CMK (cell line): ENCODE data around the gene CDH4.

Source experiments
- DNase-seq: peaks from one replicate; pipeline ENCODE4 v3.0.0-alpha.2; 2010; ENCODE audit warnings: low read depth

Gene CDH4

DNA sequence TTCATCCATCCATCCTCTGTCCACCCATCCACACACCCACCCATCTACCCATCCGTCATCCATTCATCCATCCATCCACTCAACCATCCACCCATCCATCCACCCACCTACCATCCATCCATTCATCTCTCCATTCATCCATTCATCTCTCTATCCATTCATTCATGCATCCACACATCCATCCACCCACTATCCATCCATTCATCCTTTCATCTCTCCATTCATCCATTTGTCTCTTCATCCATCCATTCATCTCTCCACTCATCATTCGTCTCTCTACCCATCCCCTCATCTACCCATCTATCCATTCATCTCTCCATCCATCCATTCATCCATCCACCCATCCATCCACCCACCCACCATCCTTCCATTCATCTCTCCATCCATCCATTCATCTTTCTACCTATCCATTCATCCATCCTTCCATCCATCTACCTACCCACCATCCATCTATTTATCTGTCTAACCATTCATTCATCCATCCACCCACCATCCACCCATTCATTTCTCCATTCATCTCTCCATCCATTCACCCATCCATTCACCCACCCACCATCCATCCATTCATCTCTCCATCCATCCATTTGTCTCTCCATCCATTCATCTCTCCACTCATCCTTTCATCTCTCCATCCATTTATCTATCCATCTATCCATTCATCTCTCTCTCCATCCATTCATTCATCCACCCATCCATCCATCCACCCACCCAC is 538.2 kb downstream of the CDH4 start:
- no peak for DNase-seq

DNA sequence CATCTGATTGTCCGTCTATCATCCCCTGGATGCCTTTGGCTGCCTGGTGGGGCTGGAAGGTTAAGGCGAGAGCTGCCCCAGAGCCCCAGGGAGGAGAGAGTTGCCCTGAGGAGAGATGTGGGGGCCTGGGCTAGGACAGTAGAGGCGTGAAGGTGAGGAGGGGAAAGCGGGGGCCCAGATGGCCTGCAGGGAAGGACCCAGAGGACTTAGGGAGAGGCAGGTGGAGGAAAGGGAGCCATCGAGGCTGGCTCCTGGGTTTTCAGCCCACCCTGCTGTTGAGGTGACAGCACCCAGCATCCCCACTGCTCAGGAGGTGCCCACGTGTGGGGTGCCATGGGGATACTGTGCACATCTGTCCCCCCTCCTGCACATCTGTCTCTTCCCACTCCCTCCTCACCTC is 539.9 kb downstream of the CDH4 start:
- no peak for DNase-seq

DNA sequence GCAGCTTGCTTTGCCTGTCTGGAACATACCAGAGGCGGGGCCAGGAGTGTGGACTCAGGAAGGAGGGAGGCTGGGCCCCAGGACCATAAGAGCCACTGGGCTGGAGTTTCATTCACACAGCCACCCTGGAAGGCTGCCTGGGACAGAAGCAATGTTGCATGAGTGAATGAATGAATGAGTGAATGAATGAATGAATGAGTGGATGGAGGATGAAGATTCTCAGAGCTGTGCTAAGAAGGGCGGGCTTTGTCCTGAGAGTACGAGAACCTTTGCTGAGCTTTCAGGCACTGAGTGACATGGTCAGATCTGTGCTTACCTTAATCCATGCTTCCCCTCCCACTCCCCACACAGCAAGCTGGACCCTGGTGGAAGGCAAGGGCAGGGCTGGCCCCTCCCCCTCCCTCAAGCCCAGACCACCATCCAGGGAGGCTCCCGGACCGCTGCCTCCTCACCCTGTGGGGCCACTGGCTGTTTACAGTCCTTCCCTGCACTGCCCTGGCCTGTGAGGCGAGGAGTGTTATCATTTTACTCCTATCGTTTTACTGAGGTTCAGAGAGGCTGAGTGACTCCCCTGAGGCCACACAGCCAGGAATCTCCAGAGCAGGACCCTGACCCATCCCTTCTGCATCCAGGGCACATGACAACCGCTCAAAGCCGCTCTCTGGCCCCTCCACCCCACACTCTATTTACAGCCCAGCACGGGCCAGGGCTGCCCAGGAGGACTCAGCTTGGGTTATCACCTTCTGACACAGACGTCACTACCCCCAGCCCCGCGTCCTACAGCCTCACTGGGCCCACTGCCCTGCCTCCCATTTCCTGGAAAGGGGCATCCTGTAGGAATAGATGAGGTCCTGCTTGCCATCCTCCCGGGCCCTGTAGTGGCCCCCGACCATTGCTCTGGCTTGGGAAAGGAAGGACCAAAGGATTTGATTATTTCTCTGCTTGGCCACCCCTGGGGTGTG is 543.9 kb downstream of the CDH4 start:
- DNase-seq = no peak

DNA sequence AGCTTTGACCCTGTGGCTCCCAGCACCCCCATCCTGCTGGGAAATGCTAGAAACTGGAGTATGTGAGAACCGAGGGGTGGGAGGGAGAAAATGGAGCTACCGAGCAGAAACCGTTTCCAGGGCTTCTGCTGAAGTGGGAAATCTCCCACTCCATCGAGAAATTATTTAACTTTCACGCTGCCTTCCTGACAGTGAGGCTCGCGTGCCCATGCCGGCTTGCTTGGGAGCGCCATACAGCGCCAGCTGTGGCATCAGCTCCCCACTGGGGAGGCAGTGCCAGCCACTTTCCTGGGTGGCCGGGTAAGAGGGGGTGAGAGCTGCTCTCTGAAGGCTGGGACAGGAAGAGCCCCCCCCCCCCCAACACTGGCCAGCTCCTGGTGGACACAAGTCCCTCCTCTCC is 544.7 kb downstream of the CDH4 start:
- no peak for DNase-seq

DNA sequence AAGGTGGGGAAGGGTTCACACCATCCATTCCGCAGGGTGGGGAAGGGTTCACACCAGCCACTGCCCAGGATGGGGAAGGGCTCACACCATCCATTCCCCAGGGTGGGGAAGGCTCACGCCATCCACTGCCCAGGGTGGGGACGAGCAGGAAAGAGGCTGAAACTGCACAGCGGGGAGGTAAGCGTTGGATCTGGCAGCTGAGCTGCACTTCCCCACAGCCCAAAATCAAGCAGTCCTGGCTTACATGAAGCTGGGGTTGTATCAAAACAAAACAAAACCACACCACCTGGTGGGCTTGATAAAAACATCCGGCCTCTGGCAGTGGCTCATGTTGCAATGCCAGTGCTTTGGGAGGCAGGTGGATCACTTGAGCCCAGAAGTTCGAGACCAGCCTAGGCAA is 545.1 kb downstream of the CDH4 start:
- DNase-seq = no peak

DNA sequence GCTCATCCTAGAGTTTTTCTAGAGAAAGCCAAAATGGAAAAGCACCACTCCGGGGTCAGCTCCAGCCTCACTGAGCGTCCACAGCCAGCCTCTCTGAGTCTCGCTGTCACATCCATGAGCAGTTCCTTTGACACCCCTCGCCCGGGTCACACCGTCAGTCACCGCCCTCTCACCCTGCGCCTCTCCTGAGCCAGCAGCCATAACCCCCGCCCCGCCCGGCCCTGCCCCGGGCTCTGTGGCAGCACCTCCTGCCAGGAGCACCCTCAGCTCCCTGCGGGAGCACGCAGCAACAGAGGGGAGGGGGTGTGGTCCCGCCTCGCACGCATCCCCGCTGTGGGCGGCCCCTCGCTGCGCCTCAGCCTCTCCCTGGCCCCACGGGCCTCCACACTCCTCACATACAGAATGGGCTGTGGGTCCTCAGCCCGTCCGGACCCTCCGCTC is 545.9 kb downstream of the CDH4 start:
- no peak for DNase-seq

DNA sequence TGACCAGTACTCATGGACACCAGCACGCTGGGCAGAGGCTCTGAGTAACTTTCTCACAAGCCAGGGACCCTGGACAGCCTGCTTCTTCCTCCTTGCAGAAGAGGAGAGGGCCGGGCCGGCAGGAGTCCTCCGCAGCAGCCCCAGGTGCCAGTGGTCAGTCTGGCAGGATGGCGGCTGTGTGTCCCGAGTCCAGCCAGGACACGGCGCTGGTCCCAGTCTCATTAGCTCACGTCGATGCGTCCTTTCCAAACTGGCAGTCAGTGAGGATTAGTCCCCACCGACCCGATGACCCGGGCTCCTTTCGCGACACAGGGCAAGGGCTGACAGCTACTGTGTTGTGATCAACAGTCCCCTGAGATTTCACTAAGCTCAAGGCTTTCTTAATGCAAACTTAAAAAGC is 546.6 kb downstream of the CDH4 start:
- DNase-seq = no peak

DNA sequence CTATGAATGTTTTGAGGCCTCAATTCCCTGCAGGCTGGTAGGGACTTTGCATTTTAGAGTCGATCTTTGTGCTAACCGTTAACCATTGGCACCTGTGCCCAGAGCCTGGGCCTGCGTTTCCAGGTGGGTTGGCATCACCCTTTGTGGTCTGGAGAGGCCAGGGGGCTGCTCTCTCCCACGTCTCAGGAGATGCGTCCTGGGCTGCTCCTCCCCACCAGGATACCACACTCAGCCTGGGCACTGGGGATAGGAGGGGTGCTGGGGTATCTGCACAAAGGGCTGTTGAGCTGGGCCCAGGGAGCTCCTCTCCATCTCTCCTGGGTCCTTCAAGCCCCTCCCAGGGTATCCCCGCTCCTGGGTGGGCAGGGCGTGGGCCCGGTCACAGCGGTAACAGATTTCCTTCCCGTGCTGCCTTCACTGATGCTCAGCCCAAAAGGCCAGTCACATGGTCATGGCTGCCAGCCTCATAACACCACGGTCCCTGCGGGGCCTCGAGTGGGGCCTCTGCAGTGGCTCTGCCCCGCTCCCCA is 547.4 kb downstream of the CDH4 start:
- no peak for DNase-seq

DNA sequence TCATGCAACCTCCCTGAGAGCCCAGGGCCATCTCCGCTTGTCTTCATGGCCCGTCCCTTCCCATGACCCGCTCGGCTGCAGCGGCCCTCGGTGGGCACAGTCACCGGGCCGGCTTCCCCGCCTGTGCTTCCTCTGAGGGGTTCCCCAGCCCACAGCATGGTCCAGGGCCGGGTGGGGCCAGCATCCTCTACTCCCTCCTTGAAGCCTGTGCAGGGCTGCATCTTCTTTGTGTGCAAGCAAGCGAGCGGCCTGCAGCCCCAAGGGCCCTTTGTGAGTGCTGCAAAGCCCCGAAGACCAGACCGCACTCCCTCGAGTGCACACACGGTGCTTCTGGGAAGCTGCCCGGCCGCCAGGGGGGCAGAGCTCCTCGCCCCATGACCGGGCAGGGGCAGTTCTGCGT is 547.9 kb downstream of the CDH4 start:
- no peak for DNase-seq

DNA sequence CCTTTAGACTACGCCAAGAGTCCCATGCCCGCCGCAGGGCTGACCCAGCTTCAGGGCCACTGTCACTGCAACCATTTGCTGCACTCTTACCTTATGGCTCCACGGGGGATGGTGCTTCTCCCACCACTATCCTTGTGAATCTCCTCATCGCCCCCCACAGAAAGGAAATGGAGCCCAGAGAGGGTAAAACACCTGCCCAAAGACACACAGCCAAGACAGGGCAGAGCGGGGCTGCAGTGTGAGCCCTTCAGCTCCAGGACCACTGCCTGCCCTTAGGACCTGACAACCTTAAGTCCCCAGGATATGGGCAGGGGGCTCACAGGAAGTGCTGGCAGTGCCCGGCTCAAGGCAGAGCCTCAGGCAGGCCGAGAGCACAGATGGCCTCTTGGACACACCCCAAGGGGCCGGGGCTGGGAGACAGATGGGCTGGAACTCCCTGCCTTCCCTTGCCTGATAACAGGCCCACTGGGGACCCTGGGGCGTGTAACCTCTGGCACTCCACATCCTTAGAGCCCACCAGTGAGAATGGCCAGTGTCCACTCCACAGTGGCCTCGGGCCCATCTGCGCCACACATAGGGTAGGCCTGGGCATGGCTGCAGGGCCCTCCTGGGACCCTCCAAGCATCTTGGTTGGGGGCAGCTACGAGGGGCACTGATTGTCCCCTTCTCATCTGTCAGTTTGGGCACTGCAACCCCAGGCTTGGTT is 548.5 kb downstream of the CDH4 start:
- no peak for DNase-seq

DNA sequence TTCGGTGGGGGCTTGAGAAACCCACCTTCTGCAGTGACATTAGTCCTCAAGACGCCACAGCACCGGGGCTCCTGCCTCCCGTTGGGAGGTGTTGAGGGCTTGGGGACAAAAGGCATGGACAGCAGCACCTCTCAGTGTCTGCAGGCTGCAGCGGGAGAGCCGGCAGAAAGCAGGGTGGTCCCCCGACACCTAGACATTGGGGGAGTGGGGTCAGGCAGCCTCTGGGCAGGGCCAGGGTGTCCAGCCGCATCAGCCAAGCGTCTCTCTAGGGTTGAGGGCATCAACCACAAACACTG is 549.0 kb downstream of the CDH4 start:
- no peak for DNase-seq

DNA sequence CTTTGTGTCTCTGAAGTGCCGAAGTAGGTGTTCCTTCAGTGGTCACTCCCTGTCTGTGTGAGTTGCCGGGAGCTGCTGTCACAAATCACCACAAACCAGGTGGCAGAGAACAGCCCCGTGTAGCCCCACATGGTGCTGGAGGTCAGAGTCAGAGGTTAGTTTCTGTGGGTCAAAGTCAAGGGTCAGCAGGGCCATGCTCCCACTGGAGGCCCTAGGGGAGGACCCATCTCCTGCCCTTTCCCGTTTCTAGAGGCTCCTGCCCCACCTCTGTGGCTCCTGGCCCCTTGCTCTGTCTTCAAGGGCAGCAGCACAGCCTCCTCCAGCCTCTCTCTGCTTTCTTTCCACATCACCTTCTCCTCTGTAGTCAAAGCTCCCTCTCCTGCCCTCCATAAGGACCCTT is 549.4 kb downstream of the CDH4 start:
- no peak for DNase-seq

DNA sequence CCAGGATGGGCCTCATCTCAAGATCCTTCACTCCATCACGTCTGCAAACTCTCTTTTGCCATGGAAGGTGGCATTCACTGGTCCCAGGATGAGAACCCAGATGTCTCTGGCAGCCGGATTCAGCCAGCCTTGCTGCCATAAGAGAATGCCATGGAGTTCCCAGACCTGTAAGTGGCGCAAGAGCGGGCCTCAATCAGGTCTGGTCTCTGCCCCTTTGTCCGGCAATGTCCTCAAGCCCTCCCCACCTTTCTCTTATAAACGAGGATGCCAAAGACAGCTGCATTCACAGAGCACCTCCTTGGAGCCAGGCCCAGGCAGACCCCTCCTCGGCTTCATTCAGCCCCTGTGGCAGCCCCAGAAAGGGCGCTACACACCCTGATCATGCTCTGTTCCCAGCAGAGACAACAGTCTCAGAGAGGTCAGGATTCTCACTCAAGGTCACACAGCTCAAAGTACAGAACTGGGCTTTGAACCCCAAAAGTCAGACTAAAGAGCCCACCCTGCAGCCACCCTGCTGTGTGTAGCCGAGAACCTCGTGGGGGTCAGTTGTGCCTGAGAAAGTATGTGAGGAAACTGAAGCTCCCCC is 549.9 kb downstream of the CDH4 start:
- DNase-seq = no peak

DNA sequence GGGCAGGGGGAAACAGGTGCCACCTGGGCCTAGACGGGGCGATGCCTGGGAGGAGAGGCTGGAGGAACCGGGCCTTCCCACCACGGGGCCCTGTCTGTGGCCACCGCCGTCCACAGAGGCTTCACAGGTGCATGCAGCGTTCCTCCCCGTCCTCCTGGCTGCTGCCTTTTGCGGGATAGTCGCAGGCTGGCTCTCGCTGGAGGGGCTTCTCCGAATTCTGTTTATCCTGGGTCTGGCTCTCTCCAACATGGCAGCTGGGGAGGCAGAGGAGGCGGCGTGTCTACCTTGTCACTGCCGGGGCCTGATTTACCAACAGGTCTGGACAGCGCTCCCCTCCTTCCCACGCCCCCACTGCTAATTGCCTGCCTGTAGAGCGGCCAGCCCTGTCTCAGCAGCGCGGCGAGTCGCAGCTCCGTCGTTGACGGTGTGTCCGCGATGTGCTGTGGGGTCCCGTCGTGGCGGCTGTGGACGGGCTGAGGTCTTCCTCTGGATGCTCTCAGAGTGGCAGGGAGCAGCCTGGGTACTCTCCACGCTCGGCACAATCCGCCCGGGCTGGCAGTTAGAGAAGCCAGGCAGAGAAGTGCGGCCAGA is 550.8 kb downstream of the CDH4 start:
- DNase-seq = no peak

DNA sequence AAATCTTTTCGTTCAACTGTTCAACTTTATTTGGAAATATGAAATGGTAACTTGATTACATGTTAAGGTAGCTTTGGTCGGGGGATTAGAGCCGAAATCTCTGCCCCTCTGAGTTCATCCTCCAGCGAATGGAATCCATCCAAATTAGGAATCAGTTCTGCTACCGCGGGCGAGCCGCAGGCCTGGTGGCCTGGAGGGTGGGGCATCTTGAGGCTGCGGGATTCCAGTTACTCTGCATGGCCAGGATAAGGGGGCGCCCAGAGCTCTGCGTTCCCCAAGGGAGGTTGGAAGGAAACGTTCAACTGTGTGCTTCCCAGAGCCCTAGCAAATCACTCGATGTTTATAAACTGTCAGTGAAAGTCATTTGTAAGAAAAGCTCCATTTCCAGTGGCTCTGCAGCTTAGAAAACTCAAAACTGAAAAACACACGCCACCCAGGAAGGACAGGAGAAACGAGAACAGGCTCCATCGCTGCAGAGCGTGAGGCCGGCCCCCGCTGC is 551.4 kb downstream of the CDH4 start:
- DNase-seq = no peak

DNA sequence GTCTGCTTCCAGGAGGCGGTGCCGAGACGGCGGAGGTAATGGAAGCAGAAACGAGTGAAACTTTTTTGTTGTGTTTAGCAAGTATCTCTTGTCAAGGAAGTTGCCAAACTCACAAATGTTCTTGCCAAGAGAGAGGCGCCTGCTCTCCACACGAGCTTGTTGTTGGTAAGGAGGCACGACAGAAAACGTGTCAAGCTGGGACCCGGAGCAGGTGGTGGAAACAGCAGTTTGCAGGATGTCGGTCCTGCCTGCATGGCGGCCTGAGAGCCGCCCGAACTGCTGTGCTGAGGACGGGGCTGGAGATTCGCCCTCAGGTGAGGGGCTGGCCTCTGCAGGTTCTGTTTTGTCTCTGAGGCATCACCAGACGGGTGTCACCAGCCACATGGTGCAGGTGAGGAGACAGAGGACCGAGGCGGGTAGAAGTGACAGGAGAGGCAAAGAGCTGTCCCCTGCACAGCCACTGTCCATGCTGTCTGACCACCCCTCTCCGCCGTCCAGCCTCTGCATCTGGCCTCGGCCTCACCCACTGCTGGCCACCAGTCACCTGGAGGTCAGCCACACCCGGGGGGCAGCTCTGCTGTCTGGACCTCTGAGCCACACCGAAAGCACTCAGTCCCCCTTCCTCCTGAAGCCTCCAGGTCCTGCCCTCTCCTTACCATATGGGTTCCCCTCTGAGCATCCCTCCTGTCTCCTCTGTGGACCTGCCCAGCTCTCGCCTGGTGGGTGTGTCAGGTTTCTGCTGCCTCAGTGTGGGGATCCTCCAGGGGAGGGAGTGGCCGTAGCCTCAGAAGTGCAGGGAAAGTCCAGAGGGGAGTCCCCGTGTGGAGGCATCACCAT is 552.1 kb downstream of the CDH4 start:
- no peak for DNase-seq

DNA sequence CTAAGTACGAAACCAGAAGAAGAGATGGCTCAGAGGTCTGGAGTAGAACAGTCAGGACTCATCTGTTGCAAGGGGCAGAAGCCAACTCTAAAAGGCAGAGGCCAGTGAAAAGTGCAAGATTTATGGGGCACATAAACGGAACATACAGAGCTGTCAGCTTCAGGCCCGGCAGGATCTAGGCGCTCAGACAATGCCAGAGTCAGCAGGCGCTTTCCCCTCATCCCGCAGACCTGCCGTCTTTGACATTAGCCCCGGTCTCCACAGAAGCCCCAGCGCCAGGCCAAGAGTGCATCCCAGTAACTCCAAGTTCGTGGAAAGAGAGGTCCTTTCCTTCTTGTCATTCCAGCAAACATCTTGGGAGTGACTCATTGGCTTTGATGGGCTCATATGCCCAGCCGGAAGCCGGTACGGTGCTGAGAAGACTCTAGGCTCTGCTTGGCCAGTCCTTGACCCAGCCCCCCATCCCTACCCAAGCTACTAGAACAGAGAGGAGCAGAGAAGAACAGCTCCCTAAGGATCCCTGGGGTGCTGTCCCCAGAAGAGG is 552.8 kb downstream of the CDH4 start:
- DNase-seq = no peak

DNA sequence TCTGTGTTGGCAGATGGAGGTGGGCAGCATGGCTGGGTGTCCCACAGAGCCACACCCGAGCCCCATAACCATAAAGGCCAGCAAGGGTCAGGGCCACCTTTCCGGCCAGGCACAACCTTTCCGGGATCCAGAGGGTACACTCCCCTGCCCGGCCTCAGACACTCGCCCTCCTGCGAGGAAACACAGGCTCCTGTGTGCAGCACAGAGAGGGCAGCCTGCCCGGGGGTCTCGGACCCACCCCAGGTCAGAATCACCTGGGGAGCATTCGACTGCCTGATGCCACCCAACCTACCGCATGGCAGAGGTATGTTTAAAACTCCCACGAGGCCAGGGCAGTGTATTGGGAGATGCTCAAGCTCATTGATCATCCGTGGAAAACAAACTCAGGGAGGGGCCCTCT is 553.3 kb downstream of the CDH4 start:
- DNase-seq = no peak

DNA sequence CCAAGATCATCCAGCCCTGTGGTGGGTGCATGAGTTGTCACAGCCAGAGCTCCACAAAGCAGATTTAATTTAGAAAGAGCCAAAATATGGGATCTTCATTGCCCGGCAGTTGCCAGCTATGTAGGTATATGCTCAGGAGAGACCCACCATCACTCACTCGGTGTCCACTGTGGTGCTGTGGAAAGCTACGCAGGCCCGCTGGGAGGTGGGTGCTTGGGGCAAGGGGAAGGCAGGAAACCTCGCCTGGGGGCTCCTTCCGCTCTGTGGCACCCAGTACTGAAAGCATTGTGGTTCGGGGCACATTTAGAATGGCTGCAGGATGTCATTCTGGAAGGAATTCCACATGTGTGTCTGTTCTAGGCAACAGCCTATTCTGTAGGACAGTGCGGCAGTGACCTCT is 553.7 kb downstream of the CDH4 start:
- no peak for DNase-seq

DNA sequence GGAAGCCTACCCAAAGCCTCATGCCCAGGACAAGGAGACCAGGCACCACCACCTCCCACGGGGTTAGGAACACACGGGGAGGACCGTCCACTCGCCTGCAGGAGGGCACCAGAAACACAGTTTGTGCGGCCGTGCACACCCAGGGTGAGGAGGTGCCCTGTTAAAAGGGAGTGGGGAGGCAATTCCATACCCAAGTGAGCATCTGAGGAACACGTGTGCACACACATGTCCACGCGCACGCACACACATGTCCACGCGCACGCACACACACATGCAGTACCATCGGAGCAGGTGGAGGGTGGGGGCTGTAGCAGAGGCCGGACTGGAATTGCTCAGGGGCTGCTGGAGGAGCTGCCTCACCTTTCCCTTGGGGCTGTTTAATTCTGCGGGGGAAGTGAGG is 554.3 kb downstream of the CDH4 start:
- DNase-seq = no peak

DNA sequence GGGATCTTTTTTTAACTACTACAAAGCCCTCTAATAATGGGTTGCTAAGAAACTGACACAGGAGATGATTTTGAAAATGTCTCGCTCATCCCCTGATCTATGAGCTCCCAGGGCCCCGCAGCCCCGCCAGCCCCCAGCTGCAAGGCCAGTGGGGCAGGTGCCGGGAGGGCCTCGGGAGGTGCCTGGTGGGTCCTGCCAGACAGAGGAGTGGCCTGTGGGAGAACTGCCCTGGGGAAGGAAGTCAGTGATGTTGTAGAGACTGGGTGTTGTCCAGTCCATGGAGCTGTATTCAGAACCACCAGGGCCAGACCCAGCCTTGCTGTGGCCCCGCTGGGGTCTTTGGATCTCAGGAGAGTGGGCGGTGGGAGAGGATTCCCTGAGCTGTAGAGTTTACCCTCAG is 554.9 kb downstream of the CDH4 start:
- DNase-seq = no peak
